Measurements from ENCODE around the gene UBE2V1.

UBE2V1 gene

GRCh38 chr20:50138479-50139393, 25.8 kb upstream of the UBE2V1 start:
- TF ChIP-seq TAF1 (IDR thresholded peaks at IDR 0.05; ENCODE audit: low read depth) (no peak), EGR1 (IDR thresholded peaks at IDR 0.05) (no peak), CREB1 (IDR thresholded peaks at IDR 0.05; ENCODE audit: low read depth) (no peak), EP300 (IDR thresholded peaks at IDR 0.05; ENCODE audit: borderline replicate concordance) (no peak), YY1 (IDR thresholded peaks at IDR 0.05; ENCODE audit: low read depth) (no peak)
- TF ChIP-seq, protein P1, sequence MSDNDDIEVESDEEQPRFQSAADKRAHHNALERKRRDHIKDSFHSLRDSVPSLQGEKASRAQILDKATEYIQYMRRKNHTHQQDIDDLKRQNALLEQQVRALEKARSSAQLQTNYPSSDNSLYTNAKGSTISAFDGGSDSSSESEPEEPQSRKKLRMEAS (IDR thresholded peaks at IDR 0.05): no peak

- no peak for TF ChIP-seq CREB1 (IDR thresholded peaks at IDR 0.05; ENCODE audit: low read depth)
- TF ChIP-seq EP300 (IDR thresholded peaks at IDR 0.05; ENCODE audit: borderline replicate concordance): no peak
- no peak for TF ChIP-seq YY1 (IDR thresholded peaks at IDR 0.05; ENCODE audit: low read depth)
- TF ChIP-seq, protein P2, sequence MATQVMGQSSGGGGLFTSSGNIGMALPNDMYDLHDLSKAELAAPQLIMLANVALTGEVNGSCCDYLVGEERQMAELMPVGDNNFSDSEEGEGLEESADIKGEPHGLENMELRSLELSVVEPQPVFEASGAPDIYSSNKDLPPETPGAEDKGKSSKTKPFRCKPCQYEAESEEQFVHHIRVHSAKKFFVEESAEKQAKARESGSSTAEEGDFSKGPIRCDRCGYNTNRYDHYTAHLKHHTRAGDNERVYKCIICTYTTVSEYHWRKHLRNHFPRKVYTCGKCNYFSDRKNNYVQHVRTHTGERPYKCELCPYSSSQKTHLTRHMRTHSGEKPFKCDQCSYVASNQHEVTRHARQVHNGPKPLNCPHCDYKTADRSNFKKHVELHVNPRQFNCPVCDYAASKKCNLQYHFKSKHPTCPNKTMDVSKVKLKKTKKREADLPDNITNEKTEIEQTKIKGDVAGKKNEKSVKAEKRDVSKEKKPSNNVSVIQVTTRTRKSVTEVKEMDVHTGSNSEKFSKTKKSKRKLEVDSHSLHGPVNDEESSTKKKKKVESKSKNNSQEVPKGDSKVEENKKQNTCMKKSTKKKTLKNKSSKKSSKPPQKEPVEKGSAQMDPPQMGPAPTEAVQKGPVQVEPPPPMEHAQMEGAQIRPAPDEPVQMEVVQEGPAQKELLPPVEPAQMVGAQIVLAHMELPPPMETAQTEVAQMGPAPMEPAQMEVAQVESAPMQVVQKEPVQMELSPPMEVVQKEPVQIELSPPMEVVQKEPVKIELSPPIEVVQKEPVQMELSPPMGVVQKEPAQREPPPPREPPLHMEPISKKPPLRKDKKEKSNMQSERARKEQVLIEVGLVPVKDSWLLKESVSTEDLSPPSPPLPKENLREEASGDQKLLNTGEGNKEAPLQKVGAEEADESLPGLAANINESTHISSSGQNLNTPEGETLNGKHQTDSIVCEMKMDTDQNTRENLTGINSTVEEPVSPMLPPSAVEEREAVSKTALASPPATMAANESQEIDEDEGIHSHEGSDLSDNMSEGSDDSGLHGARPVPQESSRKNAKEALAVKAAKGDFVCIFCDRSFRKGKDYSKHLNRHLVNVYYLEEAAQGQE (IDR thresholded peaks at IDR 0.05; ENCODE audit: low read depth): no peak
- no peak for TF ChIP-seq EGR1 (IDR thresholded peaks at IDR 0.05)
- TF ChIP-seq TEAD4 (IDR thresholded peaks at IDR 0.05): no peak
- no peak for TF ChIP-seq CEBPB (IDR thresholded peaks at IDR 0.05)
- TF ChIP-seq NFIC (IDR thresholded peaks at IDR 0.05): no peak
- TF ChIP-seq TCF12 (IDR thresholded peaks at IDR 0.05; ENCODE audit: low read depth): no peak
- TF ChIP-seq FOXM1 (IDR thresholded peaks at IDR 0.05; ENCODE audit: borderline replicate concordance, low read depth): no peak
- TF ChIP-seq TAF1 (IDR thresholded peaks at IDR 0.05; ENCODE audit: low read depth): no peak
- no peak for TF ChIP-seq USF1 (IDR thresholded peaks at IDR 0.05)
- TF ChIP-seq, protein P1 (IDR thresholded peaks at IDR 0.05): no peak
These were observed 25.1 kb upstream of the UBE2V1 start for GRCh38 chr20:50138120-50138478.

DNA sequence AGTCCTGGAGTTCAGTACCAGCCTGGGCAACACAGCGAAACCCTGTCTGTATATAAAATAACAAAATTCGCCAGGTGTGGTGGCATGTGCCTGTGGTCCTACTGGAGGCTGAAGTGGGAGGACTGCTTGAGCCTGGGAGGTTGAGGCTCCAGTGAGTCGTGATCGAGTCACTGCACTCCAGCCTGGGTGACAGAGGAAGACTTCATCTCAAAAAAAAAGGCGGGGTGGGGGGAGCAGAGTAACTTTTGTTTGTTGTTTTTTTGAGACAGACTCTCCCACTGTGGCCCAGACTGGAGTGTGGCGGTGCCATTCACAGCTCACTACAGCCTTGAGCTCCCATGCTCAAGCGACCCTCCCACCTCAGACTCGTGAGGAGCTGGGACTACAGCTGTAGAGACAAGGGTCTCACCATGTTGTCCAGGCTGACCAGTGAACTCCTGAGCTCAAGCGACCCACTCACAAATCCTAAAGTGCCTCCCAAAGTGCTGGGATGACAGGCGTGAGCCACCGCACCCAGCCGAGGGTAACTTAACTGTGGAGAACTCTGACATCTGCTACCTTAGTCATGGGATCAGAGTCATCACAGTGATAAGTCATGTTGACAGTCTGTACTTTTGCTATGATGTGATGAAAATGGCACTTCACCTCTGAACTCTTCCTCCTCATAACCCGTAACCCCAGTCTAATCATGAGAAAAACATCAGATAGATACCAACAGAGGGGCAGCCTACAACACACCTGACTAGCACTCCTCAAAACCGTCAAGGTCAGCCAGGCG, 24.1 kb upstream of the UBE2V1 start:
- TF ChIP-seq, protein P2 (IDR thresholded peaks at IDR 0.05; ENCODE audit: low read depth): no peak
- TF ChIP-seq TEAD4 (IDR thresholded peaks at IDR 0.05): no peak
- TF ChIP-seq EP300 (IDR thresholded peaks at IDR 0.05; ENCODE audit: borderline replicate concordance): no peak
- no peak for TF ChIP-seq USF1 (IDR thresholded peaks at IDR 0.05)
- TF ChIP-seq EGR1 (IDR thresholded peaks at IDR 0.05): no peak
- no peak for TF ChIP-seq FOXM1 (IDR thresholded peaks at IDR 0.05; ENCODE audit: borderline replicate concordance, low read depth)
- TF ChIP-seq TAF1 (IDR thresholded peaks at IDR 0.05; ENCODE audit: low read depth): no peak
- no peak for TF ChIP-seq YY1 (IDR thresholded peaks at IDR 0.05; ENCODE audit: low read depth)
- TF ChIP-seq RAD21 (IDR thresholded peaks at IDR 0.05; ENCODE audit: low read depth): no peak
- no peak for TF ChIP-seq CEBPB (IDR thresholded peaks at IDR 0.05)
- no peak for TF ChIP-seq NFIC (IDR thresholded peaks at IDR 0.05)
- TF ChIP-seq, protein P1 (IDR thresholded peaks at IDR 0.05): no peak
- no peak for TF ChIP-seq ZBTB7A (IDR thresholded peaks at IDR 0.05; ENCODE audit: low read depth)
- TF ChIP-seq CREB1 (IDR thresholded peaks at IDR 0.05; ENCODE audit: low read depth): no peak
- TF ChIP-seq TCF12 (IDR thresholded peaks at IDR 0.05; ENCODE audit: low read depth): no peak

DNA sequence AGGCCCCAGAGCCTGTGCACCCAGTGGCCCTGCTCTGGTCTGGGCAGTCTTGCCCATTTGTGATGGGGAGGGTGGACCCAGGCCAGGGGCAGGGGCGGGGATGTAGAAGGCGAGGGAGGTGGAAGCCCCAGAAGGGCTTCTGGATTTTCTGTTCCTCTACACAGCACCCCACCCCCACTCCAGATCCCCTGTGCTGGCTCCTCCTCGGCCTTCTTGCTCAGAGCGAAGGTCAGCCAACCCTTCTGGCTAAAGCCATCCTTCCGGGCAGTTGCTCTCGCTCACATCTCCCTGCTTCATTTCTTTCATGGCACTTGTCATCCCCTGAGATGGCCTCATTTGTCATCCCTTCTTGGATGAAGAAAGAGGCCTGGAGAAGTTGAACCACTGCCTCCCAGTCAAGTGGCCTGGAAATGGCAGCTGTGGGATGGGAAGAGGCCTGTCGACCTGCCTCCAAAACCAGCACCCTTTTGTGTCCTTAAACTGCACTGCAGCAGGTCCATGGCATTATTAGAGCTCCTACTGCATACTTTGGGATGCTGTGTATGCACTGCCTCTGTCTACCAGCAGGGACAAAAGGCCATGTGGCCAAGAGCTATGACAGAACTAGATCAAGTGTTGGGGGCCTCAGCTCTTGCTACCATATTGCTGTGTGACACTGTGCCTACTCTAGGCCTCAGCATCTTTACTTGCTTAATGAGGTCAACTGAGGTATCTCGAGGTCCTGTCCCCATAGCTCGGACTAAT, 20.7 kb upstream of the UBE2V1 start:
- TF ChIP-seq, protein P2 (IDR thresholded peaks at IDR 0.05; ENCODE audit: low read depth): no peak
- TF ChIP-seq EP300 (IDR thresholded peaks at IDR 0.05; ENCODE audit: borderline replicate concordance): no peak
- no peak for TF ChIP-seq NFIC (IDR thresholded peaks at IDR 0.05)
- no peak for TF ChIP-seq EGR1 (IDR thresholded peaks at IDR 0.05)
- no peak for TF ChIP-seq FOXM1 (IDR thresholded peaks at IDR 0.05; ENCODE audit: borderline replicate concordance, low read depth)

Measured in Ishikawa (cell line).